Activated naive CD8-positive, alpha-beta T cell treated with anti-CD3 and anti-CD28 coated beads, Interleukin-2, amount 50 U/mL, for 16 hours (primary cell): ENCODE measurements around the gene FUZ.

Source experiments
- DNase-seq: peaks from one replicate; pipeline ENCODE4 v3.0.0-alpha.2; 2020; ENCODE audit warnings: low read depth, low spot score

Gene FUZ, protein sequence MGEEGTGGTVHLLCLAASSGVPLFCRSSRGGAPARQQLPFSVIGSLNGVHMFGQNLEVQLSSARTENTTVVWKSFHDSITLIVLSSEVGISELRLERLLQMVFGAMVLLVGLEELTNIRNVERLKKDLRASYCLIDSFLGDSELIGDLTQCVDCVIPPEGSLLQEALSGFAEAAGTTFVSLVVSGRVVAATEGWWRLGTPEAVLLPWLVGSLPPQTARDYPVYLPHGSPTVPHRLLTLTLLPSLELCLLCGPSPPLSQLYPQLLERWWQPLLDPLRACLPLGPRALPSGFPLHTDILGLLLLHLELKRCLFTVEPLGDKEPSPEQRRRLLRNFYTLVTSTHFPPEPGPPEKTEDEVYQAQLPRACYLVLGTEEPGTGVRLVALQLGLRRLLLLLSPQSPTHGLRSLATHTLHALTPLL

DNA sequence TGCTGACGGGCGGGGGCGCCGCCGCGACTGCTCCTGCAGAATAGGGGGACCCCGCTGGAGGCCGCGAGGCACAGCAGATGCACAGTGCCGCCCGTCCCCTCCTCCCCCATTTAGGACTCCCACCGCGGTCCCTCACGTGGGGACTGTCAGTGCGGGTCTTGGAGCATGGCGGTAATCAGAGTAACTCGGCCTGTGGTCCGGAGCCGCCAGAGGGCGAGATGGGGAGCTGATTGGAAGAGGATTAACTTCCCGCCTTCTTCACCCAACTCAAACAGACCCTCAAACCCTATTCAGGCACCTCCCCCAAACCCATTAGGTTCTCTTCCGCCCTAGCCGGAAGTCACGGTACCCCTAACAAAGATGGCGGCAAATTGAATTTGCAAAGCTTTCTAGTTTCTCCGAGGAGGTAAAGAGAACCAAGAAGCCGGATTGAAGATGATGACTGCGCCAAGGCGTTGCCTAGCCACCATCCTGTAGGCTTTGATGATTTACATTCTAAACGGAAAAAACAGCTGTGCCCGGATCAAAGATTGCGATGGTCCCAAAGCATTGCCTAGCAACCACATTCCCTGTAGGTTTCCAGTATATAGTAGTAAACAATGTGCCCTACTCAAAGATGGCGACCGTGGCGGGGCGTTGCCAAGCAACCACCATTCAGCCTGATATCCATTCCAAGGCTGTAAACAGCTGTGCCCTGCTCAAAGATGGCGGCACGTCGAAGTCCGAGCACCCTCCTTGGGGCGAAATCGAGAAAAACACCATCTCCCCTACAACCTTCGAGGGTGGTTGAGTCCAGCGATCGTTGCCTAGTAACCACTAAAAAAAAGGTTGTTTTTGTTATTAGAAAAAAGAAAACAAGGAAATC, at the start of gene FUZ:
Gene FUZ (minus strand): TSS at position 296 of the 865 bp plus-strand sequence. CDS start 186 bp downstream, at position 110.
- peak; percentile 73 for DNase-seq

DNA sequence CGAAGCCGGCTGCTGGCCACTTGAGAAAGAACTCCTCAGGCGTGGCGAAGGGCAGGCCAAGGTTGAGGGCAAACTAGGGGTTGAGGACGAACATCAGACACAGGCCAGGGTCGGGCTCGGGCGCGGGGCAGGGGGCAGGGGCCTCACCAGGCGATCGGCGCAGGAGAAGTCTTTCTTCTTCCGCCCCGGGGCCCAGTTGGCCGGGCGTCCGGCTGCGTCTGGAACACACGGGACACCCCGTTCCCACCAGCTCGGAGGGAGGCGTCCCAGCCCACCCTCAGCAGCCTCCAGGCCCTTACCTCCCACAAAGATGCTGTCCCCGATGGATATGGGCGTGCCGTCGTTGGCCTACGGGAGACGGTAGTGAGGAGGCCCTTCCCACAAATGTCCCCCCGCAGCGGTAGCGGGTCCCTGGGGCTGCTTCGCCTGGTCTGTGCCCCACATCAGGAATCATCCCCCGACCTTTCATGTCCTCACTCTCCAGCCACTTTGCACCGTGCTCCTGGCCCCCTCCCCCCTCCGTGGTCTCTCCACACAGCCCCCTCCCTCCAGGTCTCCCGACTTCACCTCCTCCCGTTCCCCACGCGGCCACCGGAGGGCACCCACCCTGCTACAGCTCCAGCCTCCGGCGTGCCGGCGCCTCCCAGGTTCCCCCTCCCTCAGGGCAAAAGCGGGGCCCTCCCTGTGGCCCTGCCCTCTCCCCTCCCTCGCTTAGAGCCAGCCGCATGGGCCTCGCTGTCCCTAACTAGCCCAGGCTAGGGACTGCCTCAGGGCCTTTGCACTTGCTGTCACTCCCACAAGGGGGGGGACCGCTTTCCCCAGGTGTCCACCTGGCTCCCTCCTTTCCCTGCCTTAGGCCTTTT, 49.5 kb upstream of the FUZ start:
- no peak for DNase-seq

DNA sequence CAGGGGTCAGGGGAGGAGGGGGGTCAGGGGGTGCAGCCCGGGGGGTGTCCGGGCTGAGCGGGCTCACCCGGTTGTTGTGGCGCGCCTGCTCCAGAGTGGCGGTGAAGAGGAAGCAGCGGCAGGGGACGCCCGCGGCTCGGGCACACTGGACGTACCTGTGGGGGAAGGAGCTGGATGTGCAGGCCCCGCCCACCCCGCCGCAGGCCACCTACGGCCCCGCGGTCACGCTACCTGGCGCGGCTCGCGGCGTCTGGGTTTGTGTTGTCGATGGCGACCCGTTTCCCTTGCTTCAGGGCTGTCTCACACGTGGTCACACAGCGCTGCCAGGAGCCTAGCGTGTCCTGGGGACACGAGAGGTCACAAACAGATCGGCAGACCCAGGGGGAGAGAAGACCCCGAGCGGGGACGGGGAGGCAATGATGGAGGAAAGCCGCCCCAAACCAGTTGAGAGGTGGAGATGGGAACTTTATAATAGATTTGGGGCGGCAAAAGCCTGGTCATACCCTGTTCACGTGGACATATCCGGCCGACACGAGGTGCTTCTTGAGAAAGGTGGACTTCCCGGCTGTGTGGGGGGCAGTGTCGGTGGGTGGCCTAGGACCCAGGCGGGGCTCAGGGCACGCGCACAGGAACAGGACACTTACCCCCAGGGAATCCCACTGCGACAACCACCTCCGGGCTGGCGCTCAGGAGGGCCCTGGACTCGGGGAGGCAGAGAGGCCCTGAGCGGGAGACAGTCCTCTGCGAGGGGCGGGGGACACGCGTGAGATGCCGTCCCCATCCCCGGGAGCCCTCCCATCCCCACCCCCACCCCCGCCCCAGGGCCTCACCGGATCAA, 48.7 kb upstream of the FUZ start:
- DNase-seq, result no peak

DNA sequence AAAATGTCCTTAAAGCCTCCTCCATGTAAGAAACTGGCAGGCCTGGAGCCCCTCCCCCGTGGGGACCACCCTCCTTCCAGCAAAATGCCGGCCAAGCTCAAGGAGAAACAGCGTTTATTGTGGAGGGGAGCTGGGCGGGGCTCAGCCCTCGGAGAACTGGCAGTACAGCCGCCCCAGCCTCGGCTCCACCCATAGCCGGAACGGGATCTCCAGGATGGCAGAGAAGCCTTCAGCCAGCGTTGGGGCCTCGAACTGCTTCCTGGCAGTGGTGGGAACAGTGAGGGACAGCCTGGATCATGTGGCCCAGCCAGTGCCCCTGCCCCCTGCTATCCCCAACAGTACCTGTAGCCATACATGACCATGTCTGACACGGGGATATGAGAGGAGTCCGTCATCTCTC, 48.0 kb upstream of the FUZ start:
- DNase-seq, result no peak

DNA sequence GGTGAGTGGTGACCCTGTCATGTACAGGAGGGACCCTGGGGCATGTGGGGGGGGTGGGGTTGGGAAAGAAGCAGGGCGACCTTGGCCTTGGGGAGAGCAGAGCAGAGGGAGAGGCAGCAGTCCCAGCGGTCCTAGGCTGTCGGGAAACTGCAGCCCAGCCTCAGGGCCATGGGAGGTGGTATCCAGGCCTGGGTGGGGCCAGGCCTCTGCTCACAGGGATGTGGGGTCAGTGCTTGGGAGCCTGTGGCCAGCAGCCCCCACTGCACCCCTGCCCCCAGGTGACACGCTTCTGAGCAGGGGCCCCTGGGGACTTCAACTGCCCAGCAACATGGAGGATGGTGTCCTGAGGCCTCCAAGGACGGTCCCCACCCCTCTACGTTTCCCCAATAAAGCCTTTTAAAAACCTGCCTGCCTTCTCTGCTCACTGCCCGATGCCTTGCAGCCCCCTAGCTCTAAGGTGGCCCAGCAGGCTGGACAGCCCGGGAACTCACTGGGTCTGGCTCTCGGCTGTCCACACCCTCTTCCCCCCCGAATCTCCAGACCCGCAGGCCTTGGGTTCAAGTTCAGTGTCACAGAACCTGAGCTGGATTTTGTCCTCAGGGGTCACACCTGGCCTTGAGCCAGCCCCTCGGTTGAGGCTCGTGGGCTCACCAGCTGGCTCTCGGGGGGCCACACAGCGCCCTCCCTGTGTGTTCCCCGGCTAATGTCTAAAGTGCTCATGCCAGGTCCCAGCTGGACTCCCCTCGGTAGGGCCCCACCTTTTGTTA, 47.4 kb upstream of the FUZ start:
- no peak for DNase-seq

DNA sequence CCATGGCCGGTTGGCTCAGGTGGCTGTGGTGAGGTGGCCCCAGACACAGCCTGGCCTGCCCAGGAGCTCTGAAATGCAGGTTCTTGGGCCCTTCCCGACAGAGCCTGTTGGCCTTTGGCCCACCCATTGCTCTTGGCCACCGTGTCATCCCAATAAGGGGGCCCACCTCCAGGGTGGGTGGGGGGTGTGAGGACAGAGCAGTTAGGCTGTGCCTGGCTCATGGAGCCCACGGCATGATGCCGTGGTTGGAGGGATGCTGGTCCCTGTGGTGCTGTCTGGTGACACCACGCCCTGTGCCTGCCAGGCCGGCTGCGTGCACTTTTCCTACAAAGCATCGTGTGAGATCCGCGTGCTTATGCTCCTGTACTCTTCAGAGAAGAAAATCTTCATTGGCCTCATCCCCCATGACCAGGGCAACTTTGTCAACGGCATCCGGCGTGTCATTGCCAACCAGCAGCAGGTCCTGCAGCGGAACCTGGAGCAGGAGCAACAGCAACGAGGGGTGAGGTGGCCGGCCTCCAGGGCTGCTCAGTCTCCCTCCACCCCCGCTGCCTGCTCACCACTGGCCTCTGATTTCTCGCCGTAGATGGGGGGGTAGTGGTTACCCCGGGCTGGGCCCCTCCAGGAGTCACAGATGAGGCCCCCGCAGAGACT, 46.7 kb upstream of the FUZ start:
- DNase-seq, result no peak

DNA sequence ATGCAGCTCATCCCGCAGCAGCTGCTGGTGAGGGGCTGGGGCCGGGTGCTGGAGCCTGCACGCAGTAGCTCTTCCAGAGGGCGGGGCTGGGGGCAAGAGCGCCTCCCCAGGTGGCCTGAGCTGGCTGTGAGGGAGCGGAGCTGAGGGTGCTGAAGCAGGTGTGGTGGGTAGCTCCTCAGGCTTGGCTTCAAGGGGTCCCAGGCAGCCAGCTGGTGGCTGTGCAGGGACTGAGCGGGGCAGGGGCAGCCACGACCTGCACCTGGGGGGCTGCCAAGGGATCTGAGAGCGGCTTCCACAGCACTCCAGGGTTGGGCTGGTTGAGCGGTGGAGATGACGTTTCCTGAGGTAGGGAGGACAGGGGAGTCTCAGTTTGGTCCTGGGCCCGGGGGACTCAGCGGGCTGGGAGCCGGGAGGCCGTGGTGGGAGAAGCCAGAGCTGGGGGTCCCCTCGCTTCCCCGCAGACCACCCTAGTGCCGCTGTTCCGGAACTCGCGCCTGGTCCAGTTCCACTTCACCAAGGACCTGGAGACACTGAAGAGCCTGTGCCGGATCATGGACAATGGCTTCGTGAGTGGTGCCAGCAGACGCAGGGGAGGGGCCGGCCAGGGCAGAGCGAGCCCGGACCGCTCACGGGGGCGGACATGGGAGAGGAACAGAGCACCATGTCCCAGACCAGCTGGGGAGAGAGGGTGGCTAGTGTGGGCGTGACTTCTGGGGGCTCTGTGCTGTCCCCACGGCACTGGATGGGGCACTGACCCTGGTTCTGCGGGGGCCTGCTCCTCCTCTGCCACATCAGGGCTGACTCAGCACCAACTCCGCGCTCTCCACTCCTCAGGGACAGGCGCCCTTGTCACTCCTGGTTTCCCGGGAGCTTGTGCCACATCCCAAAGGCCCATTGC, 45.2 kb upstream of the FUZ start:
- no peak for DNase-seq

DNA sequence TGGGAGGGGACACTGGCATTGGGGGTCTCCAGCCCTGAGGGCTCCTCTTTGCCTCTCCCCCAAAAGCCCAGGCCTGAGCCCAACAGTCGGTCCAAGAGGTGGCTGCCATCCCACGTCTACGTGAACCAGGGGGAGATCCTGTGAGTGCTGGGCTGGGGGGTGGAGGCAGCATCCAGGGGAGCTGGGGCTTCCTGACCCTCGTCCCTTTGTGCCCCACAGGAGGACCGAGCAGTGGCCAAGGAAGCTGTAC, 44.7 kb upstream of the FUZ start:
- no peak for DNase-seq

DNA sequence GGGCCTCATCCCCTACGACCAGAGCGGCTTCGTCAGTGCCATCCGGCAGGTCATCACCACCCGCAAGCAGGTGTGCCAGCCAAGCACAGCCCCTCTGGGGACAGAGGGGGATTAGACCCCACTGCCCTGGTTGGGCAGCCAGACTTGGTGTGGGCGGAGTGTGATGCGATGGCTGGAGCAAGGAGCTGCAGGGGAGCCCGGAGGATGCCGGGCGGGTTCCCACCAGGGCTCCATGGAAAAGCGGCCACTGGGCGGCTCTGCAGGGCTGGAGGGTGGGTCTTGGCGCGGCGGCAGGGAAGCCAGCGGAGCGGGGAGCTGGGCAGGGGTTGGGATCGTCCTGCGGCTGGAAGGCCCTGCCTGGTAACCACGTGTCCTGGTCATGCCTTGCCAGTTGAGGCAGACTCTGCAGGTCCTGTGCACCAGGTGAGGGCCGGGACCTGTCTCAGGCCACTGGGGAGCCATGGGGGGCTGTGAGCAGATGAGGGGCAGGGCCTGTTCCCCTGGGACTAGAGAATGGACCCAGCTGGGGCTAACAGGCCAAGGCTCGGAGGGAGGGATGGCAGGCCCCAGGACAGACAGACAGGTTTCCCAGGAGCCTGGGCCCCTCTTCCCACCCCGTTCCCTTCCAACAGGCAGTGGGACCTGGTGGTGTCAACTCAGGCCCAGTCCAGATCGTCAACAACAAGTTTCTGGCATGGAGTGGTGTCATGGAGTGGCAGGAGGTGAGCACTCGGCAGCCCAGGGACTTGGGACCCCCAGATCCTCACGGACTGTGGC, 44.2 kb upstream of the FUZ start:
- no peak for DNase-seq

DNA sequence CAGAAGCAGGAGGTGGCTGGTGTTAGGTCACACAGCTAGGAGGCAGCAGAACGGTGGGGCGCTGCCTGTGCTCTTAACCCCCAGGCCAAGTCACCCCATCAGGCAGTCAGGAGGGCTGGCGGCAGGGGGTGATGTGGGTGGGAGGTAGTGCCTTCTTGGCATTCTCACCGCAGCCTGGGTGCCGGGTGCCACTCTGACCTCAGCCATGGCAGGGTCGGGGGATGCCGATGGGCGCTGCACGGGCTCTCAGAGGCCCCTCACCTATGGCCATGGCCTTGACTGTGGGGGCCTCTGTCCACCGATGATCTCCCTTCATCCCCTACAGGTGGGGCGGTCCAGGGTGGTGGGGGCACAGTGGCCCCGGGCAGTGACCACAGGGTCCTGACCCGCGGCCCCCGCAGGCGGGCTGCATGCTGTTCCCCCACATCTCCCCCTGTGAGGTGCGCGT, 43.5 kb upstream of the FUZ start:
- DNase-seq, result no peak

DNA sequence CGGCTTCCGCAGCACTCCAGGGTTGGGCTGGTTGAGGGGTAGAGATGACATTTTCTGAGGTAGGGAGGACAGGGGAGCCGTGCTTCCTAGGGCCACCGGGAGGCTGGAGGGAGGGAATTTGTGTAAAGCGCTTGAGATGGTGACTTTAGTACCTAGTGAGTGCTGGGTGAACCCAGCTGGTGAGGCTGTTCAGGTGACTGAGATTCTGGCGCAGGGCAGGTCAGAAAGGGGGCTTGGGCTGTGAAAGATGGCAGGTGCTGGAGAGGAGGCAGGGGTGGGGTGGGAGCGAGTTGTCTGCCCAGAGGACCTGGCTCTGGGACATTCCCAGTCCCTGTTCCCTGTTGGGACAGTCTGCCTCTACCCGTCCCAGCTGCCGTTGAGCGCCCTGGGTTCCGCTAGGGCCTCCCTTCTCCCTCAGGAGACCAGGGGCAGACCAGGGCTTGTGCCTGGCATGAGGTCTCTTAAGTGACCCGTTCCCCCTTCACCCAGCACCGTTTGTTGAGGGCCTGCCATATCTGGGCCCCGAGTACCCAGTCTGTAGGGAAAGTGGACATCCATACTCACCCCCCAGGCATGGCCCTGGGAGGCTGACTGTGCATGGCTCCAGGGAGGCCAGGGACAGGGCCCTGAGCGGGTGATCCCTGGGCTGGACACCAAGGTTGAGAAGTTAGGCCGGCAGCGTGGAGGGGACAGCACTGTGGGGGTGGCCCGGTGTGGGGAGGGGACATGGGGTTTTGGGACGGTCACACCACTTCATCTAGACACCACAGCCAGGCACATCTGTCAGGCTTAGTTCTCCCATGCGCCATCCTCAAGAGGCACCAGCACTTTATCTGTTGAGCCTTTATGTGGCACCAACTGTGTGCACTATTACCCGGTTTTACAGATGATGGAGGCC, 42.8 kb upstream of the FUZ start:
- DNase-seq, result no peak

DNA sequence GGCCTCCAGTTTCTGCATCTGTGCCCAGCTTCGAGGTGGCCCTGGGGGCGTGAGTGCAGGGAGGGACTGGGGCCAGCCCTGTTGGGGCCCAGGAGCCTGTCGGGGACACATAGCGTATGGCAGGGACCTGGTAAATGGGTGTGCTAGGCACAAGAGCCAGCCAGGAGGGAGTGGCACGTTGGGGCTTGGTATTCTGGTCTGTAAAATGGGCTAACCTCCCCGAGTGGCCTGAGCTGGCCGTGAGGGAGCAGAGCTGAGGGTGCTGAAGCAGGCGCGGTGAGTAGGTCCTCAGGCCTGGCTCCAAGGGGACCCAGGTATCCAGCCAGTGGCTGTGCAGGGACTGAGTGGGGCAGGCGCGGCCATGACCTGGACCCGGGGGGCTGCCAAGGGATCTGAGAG, 42.2 kb upstream of the FUZ start:
- no peak for DNase-seq

DNA sequence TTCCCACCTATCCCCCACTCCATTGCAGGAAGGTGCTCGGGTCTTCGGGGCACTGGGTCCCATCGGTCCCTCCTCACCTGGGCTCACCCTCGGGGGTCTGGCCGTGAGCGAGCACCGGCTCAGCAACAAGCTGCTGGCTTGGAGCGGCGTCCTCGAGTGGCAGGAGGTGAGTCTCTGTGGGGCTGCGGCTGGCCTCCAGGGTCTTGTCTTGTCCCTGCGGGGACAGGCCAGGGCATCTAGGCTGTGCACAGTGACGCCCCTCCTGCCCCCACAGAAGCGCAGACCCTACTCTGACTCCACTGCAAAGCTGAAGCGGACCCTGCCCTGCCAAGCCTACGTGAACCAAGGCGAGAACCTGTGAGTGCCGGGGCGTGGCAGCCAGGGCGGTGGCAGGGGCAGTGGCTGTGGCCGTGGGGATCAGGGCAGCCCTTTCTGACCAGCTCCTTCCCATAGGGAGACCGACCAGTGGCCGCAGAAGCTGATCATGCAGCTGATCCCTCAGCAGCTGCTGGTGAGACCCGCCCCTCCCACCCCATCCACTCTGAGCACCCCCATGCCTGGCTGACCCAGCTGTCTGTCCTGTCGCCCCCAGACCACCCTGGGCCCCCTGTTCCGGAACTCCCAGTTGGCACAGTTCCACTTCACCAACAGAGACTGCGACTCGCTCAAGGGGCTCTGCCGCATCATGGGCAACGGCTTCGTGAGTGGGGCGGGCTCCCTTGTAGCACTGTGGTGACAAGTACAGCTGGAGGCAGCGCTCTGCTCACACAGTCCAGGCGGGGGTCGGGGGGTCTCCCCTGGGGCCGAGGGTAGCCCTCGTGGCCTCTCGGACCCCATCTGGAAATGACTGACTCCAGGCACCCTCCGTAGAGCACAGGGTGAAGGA, 41.5 kb upstream of the FUZ start:
- DNase-seq, result no peak

DNA sequence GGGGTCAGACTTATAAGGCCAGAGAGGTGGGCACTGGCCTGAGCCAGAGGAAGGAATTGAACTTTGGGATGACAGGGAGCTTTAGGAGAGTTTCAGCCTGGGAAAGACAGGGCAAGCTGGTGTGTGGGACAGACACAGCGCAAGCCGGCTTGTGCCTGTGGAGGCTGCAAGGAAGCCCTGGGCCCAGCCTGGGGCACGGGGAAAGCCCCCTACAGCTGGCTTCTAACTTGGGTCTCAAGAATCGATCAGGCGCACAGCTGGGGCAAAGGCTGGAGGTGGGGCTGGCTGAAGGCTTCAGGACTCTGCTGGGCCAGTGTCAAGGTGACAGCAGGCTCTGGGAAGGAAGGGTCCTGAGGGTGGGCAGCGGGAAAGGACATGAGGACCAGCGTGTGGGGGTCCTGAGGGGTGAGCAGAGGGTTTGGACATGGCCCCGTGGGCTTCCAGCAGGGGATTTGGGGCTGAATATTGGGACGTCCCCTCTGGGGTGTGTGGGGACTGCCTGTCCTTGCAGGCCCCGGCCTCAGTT, 40.8 kb upstream of the FUZ start:
- no peak for DNase-seq

DNA sequence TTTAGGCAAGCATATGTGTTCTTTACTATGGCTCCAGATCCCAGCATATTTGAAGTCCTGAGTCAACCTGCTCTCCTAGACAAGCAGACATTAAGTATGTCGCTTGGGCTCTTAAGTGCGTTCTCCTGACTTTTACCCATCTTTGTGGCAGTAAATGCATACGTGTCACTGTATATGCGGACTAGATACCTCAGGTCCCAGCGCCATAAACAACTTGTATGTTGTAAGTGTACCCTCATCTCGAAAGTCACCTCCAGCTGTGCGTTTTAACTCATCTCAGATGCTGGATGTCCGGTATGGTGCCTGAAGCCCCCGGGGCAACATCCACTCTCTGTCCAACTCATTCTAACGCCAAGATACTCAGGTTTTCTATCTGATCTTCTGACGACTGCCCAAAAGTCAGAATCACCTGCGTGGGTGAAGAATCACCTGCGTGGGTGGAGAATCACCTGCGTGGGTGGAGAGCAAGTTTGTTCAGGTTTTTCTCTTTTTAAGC, 39.6 kb upstream of the FUZ start:
- DNase-seq, result no peak
